ENCODE measurements around the gene SOSTDC1.
A peak's percentile ranks its signal among the peaks of the same experiment; 100 is the strongest.
"Not testable (repeated sequence)": the region's sequence is repeated elsewhere in the genome, so short reads cannot be mapped to it uniquely, and the experiment has no call there.

SOSTDC1 gene

GRCh38 chr7:16509829-16510228 is 44.3 kb upstream of the SOSTDC1 start:
- DNase-seq (ENCODE audit: low read depth), result peak; percentile 12
- no peak overlapping the region for H3K4me3 ChIP-seq (ENCODE audit: low read depth, low read length)
- TF ChIP-seq, protein P1, sequence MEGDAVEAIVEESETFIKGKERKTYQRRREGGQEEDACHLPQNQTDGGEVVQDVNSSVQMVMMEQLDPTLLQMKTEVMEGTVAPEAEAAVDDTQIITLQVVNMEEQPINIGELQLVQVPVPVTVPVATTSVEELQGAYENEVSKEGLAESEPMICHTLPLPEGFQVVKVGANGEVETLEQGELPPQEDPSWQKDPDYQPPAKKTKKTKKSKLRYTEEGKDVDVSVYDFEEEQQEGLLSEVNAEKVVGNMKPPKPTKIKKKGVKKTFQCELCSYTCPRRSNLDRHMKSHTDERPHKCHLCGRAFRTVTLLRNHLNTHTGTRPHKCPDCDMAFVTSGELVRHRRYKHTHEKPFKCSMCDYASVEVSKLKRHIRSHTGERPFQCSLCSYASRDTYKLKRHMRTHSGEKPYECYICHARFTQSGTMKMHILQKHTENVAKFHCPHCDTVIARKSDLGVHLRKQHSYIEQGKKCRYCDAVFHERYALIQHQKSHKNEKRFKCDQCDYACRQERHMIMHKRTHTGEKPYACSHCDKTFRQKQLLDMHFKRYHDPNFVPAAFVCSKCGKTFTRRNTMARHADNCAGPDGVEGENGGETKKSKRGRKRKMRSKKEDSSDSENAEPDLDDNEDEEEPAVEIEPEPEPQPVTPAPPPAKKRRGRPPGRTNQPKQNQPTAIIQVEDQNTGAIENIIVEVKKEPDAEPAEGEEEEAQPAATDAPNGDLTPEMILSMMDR (IDR thresholded peaks at IDR 0.05; ENCODE audit: low read depth, low read length), result no peak
- TF ChIP-seq MAX (IDR thresholded peaks at IDR 0.05; ENCODE audit: low read depth, low read length) (no peak), POLR2A (IDR thresholded peaks at IDR 0.05; ENCODE audit: extremely low read depth, insufficient read length) (no peak), MYC (IDR thresholded peaks at IDR 0.05; ENCODE audit: low read depth, low read length) (no peak)

- not testable (repeated sequence) for H3K4me3 ChIP-seq (ENCODE audit: low read depth, low read length); DNase-seq (ENCODE audit: low read depth)
Observed at GRCh38 chr7:16506422-16506821, 40.9 kb upstream of the SOSTDC1 start.

- no peak for TF ChIP-seq MAX (IDR thresholded peaks at IDR 0.05; ENCODE audit: low read depth, low read length)
- TF ChIP-seq, protein P1 (IDR thresholded peaks at IDR 0.05; ENCODE audit: low read depth, low read length), result no peak
- TF ChIP-seq POLR2A (IDR thresholded peaks at IDR 0.05; ENCODE audit: extremely low read depth, insufficient read length), result no peak
- TF ChIP-seq MYC (IDR thresholded peaks at IDR 0.05; ENCODE audit: low read depth, low read length), result no peak
- no peak overlapping the region for H3K4me3 ChIP-seq (ENCODE audit: low read depth, low read length)
- no peak for DNase-seq (ENCODE audit: low read depth)
Observed at GRCh38 chr7:16504019-16504418, 38.5 kb upstream of the SOSTDC1 start.

DNA sequence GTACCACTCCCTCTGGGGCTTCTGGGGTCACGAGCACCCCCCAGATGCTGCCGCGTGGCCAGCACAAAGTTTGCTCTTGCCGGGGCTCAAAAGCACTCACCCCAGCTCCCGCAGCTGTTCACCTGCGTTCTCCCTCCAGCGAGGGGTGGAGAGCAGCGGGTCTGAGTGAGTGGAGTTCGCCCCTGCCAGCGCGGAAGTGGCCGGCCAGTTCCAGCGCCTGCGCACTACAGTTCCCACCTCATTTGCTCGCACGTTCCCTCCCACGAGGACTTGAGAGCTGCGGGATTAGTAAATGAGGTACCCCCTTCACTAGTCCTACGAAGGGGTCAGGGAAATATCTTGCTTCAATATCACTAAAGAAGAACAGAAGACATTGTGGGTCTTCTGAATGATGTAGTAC is 36.8 kb upstream of the SOSTDC1 start:
- TF ChIP-seq, protein P1 (IDR thresholded peaks at IDR 0.05; ENCODE audit: low read depth, low read length), result no peak
- TF ChIP-seq MYC (IDR thresholded peaks at IDR 0.05; ENCODE audit: low read depth, low read length) (no peak), POLR2A (IDR thresholded peaks at IDR 0.05; ENCODE audit: extremely low read depth, insufficient read length) (no peak), MAX (IDR thresholded peaks at IDR 0.05; ENCODE audit: low read depth, low read length) (no peak)
- no peak overlapping the region for H3K4me3 ChIP-seq (ENCODE audit: low read depth, low read length)
- no peak for DNase-seq (ENCODE audit: low read depth)

DNA sequence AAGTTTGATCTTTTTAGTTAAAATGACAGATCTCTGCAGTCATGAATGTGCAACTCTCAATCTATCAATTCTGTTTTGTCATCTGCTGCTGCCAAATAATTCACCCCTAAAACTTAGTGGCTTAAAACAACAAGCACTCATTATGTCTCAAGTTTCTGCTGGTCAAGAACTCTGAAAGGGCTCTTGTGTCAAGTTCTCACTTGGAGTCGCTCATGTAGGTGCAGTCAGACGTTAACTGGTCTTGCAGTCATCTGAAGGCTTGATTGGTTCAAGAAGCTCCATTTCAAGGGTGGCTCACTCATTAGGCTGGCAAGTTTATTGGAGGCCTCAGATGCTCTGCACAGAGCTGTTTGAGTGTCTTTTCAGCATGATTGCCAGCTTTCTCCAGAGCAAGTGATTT is 32.6 kb upstream of the SOSTDC1 start:
- DNase-seq (ENCODE audit: low read depth), result no peak
- TF ChIP-seq POLR2A (IDR thresholded peaks at IDR 0.05; ENCODE audit: extremely low read depth, insufficient read length), result no peak
- TF ChIP-seq, protein P1 (IDR thresholded peaks at IDR 0.05; ENCODE audit: low read depth, low read length), result no peak
- TF ChIP-seq MAX (IDR thresholded peaks at IDR 0.05; ENCODE audit: low read depth, low read length), result no peak
- TF ChIP-seq MYC (IDR thresholded peaks at IDR 0.05; ENCODE audit: low read depth, low read length), result no peak
- H3K4me3 ChIP-seq (ENCODE audit: low read depth, low read length), result no peak overlapping the region

- TF ChIP-seq MYC (IDR thresholded peaks at IDR 0.05; ENCODE audit: low read depth, low read length) (no peak), POLR2A (IDR thresholded peaks at IDR 0.05; ENCODE audit: extremely low read depth, insufficient read length) (no peak), MAX (IDR thresholded peaks at IDR 0.05; ENCODE audit: low read depth, low read length) (no peak)
- TF ChIP-seq, protein P1 (IDR thresholded peaks at IDR 0.05; ENCODE audit: low read depth, low read length), result no peak
- no peak overlapping the region for H3K4me3 ChIP-seq (ENCODE audit: low read depth, low read length)
- DNase-seq (ENCODE audit: low read depth), result no peak
Observed at GRCh38 chr7:16494955-16495719, 29.6 kb upstream of the SOSTDC1 start.

Measured in NB4 (cell line).